Measurements from ENCODE around the gene FAM111B.
A peak's percentile ranks its signal among the peaks of the same experiment; 100 is the strongest.

- TF ChIP-seq CTCF (IDR thresholded peaks at IDR 0.05; ENCODE audit: insufficient read depth, low read length) (no peak), POLR2AphosphoS5 (IDR thresholded peaks at IDR 0.05; ENCODE audit: low read depth) (peak; percentile 81), REST (IDR thresholded peaks at IDR 0.05; ENCODE audit: insufficient replicate concordance, low read depth) (no peak)
These were observed 35.8 kb downstream of the FAM111B start, which contains the start of gene FAM111A for GRCh38 chr11:59142530-59143507.
